Activated CD8-positive, alpha-beta T cell treated with anti-CD3 and anti-CD28 coated beads for 36 hours (primary cell): ENCODE measurements around the gene POLR3F. TPM values are rescaled to one million over a fixed set of nuclear protein-coding genes. Genes with fewer than 3 reads are reported as not detected.
A peak's percentile ranks its signal among the peaks of the same experiment; 100 is the strongest.

Experiments
- ATAC-seq: fragments of 200-7000 bp; cut with Tn5 transposase; one replicate; pipeline ENCODE4 v1.10.0; 2021; ENCODE audit warnings: mild to moderate bottlenecking, moderate library complexity
- CTCF ChIA-PET: fragments of 350-600 bp; sonication (Branson Sonifier 250); formaldehyde crosslinking; loops from one replicate; lab custom pipeline; 2021; ENCODE audit warnings: antibody characterized with exemption; lab: Charles Lee
- POLR2A ChIA-PET: fragments of 350-600 bp; sonication (Branson Sonifier 250); formaldehyde crosslinking; loops from one replicate; lab custom pipeline; 2021; ENCODE audit warnings: antibody characterized with exemption; lab: Charles Lee
- DNase-seq: peaks from one replicate; pipeline ENCODE4 v3.0.0-alpha.2; 2020
- H3K27ac Mint-ChIP-seq: one replicate; pipeline ENCODE4 v1.8.0; 2021; ENCODE audit warnings: mild to moderate bottlenecking, mixed read lengths
- H3K27me3 Mint-ChIP-seq: one replicate; pipeline ENCODE4 v1.8.0; 2021; ENCODE audit warnings: mixed read lengths
- H3K36me3 Mint-ChIP-seq: one replicate; pipeline ENCODE4 v1.8.0; 2021; ENCODE audit warnings: low read depth, mixed read lengths
- H3K4me1 Mint-ChIP-seq: one replicate; pipeline ENCODE4 v1.8.0; 2021; ENCODE audit warnings: low read depth, mixed read lengths
- H3K4me3 Mint-ChIP-seq: one replicate; pipeline ENCODE4 v1.8.0; 2021; ENCODE audit warnings: mild to moderate bottlenecking, moderate library complexity, mixed read lengths
- H3K9me3 Mint-ChIP-seq: one replicate; pipeline ENCODE4 v1.8.0; 2021; ENCODE audit warnings: mixed read lengths
- CTCF ChIP-seq: fragments of 200-600 bp; IDR thresholded peaks from one replicate; pipeline ENCODE4 v1.8.0; 2022; ENCODE audit warnings: antibody characterized with exemption, mild to moderate bottlenecking
- intact Hi-C: fragments of 100-400 bp; cut with micrococcal nuclease; formaldehyde crosslinking; loops from one replicate; pipeline ENCODE4 v1.10.0; 2022
- total RNA-seq, 2 experiments: library from RNA; stranded (reverse); gene quantifications; one replicate each; pipeline ENCODE4 v1.2.3, GENCODE V29; 2021

POLR3F gene
- 10 to 100 TPM in 1 of 2 experiments, 1 to 10 TPM in 1; 8.8 to 10.1 TPM for total RNA-seq

GRCh38 chr20:18466894-18467730 is at the start of gene POLR3F, which contains the start of gene DZANK1:
TSS of gene POLR3F (plus strand) at chr20:18467390. CDS start at chr20:18467507, 117 bp downstream.
TSS of gene DZANK1 (minus strand) at chr20:18467030. CDS start at chr20:18465358, 1,672 bp downstream.
- TF ChIP-seq CTCF: no peak
- DNase-seq (peak; percentile 96), ATAC-seq (peak; percentile 98)
- POLR2A ChIA-PET: interaction anchor here (0.6 to 2.1 kb wide), 11 partner anchors 8 to 179 kb away, joined by 3 to 15 read pairs (median 4); partner anchors contain the start of genes RBBP9, SEC23B and ZNF133
- CTCF ChIA-PET: interaction anchor here (1.0 to 2.6 kb wide), 6 partner anchors 19 to 53 kb away, joined by 3 to 13 read pairs (median 3); partner anchors contain the start of genes RBBP9 and SEC23B
- H3K27me3 Mint-ChIP-seq: no peaks in the 10 kb centered on the region
- H3K9me3 Mint-ChIP-seq: no peaks in the 10 kb centered on the region
- peaks cover 18% of the 10 kb centered on the region for H3K4me1 Mint-ChIP-seq
- H3K36me3 Mint-ChIP-seq: no peaks in the 10 kb centered on the region
- H3K27ac Mint-ChIP-seq: peak within 1 kb of the TSS; percentile 91
- intact Hi-C loops: loop anchor here (1.0 kb wide), 1 partner anchor 40 kb away; the partner anchor contains the start of gene SEC23B
- peak within 1 kb of the TSS; percentile 91 for H3K4me3 Mint-ChIP-seq

- H3K27me3 Mint-ChIP-seq: no peaks in the 10 kb centered on the region
- H3K4me3 Mint-ChIP-seq: no peak overlapping the region
- intact Hi-C loops: no loop called here
- ChIA-PET CTCF (interaction anchor here (1.0 kb wide), 1 partner anchor 8 kb away, joined by 4 read pairs; no protein-coding TSS in a partner anchor), POLR2A (no interaction called here)
- no peak for DNase-seq
- H3K9me3 Mint-ChIP-seq: no peaks in the 10 kb centered on the region
- TF ChIP-seq CTCF: no peak
- no peaks in the 10 kb centered on the region for H3K4me1 Mint-ChIP-seq
- no peak overlapping the region for H3K27ac Mint-ChIP-seq
- no peaks in the 10 kb centered on the region for H3K36me3 Mint-ChIP-seq
- no peak for ATAC-seq
These were observed 45.6 kb upstream of the POLR3F start for GRCh38 chr20:18421608-18422007.

GRCh38 chr20:18427214-18427613 is 40.0 kb upstream of the POLR3F start:
- no peaks in the 10 kb centered on the region for H3K4me1 Mint-ChIP-seq
- CTCF ChIA-PET: no interaction called here

GRCh38 chr20:18428490-18429173 is 38.6 kb upstream of the POLR3F start:
- intact Hi-C loops: no loop called here
- H3K27ac Mint-ChIP-seq: no peak overlapping the region
- H3K27me3 Mint-ChIP-seq: no peaks in the 10 kb centered on the region
- no peaks in the 10 kb centered on the region for H3K4me1 Mint-ChIP-seq
- H3K9me3 Mint-ChIP-seq: no peaks in the 10 kb centered on the region
- no peak for TF ChIP-seq CTCF
- DNase-seq (no peak), ATAC-seq (no peak)
- no peaks in the 10 kb centered on the region for H3K36me3 Mint-ChIP-seq
- H3K4me3 Mint-ChIP-seq: no peak overlapping the region
- ChIA-PET POLR2A (no interaction called here), CTCF (interaction anchor here (0.6 kb wide), 1 partner anchor 14 kb away, joined by 3 read pairs; no protein-coding TSS in a partner anchor)

More at GRCh38 chr20:18427214-18427613, 40.0 kb upstream of the POLR3F start:
- Mint-ChIP-seq H3K27me3 (no peaks in the 10 kb centered on the region), H3K9me3 (no peaks in the 10 kb centered on the region), H3K27ac (no peak overlapping the region), H3K36me3 (no peaks in the 10 kb centered on the region), H3K4me3 (no peak overlapping the region)
- no peak for ATAC-seq
- intact Hi-C loops: no loop called here
- POLR2A ChIA-PET: no interaction called here
- no peak for DNase-seq
- no peak for TF ChIP-seq CTCF
